H1 (cell line): ENCODE measurements around the gene OMA1. TPM values are rescaled to one million over a fixed set of nuclear protein-coding genes. Genes with fewer than 3 reads are reported as not detected.

ENCODE experiments used
- CBX8 ChIP-seq: fragments of 300-800, 300-1000 bp; sonication (generic); IDR thresholded peaks from 2 replicates; pipeline ENCODE4 v1.7.1; 2016; ENCODE audit warnings: low read depth, low read length, borderline replicate concordance
- CREB1 ChIP-seq: IDR thresholded peaks from 2 replicates; pipeline ENCODE4 v1.6.1; 2012; ENCODE audit warnings: inconsistent platforms
- FOSL1 ChIP-seq: IDR thresholded peaks from 2 replicates; pipeline ENCODE4 v1.6.1; 2011; ENCODE audit warnings: mild to moderate bottlenecking, low read depth, low read length, moderate library complexity; ENCODE audit not compliant: insufficient read depth
- JUND ChIP-seq: IDR thresholded peaks from 2 replicates; pipeline ENCODE4 v1.6.1; 2011; ENCODE audit warnings: mild to moderate bottlenecking, improper control_type of control experiment, low read length
- KDM4A ChIP-seq: IDR thresholded peaks from one replicate; pipeline ENCODE4 v1.7.1; 2012; ENCODE audit warnings: low read depth, mild to moderate bottlenecking, moderate library complexity, low read length, inconsistent platforms; ENCODE audit not compliant: severe bottlenecking
- NRF1 ChIP-seq: IDR thresholded peaks from 2 replicates; pipeline ENCODE4 v1.6.1; 2011; ENCODE audit warnings: mild to moderate bottlenecking, low read depth, low read length, improper control_type of control experiment
- POU5F1 ChIP-seq: IDR thresholded peaks from 2 replicates; pipeline ENCODE4 v1.6.1; 2011; ENCODE audit warnings: low read depth, mild to moderate bottlenecking, low read length, moderate library complexity
- SUZ12 ChIP-seq: fragments of 200-600 bp; sonication (generic); IDR thresholded peaks from 2 replicates; pipeline ENCODE4 v1.6.1; 2012; ENCODE audit warnings: mild to moderate bottlenecking, inconsistent platforms, low read length, moderate library complexity, mixed read lengths
- TCF12 ChIP-seq: IDR thresholded peaks from 2 replicates; pipeline ENCODE4 v1.6.1; 2011; ENCODE audit warnings: low read depth, mild to moderate bottlenecking, low read length
- ZNF274 ChIP-seq: IDR thresholded peaks from 2 replicates; pipeline ENCODE4 v1.7.0; 2012; ENCODE audit warnings: low read length, borderline replicate concordance; ENCODE audit errors: extremely low read depth
- polyA plus RNA-seq, 7 experiments: library from polyadenylated mRNA; depleted of rRNA in 3 of 7; stranded (reverse) in 5 of 7; unstranded in 2 of 7; fragments of >200 nt in 5 of 7; fragments of 200-250 nt in 2 of 7; gene quantifications; 1 replicate in 5 of 7; 2 replicates in 1 of 7; 4 replicates in 1 of 7; pipeline versions ENCODE4 v1.2.1 to v1.2.3, GENCODE V29; 2011 to 2013; ENCODE audit warnings: missing spikeins in 2 of 7, mixed read lengths in 2 of 7
- total RNA-seq: library from RNA; stranded (reverse); fragmentation: NEBNext Ultra II Directional; extraction: Animal tissue kit (Norgen Biotek cat#: 25700); gene quantifications from 2 replicates; pipeline ENCODE4 v1.2.1, GENCODE V29; 2021
- TF ChIP-seq, protein P1 (sequence below): fragments of 300-600 bp; sonication (generic); IDR thresholded peaks from 2 replicates; pipeline ENCODE4 v1.7.1; 2012; ENCODE audit warnings: low read length, moderate library complexity, mild to moderate bottlenecking, inconsistent platforms; ENCODE audit not compliant: insufficient replicate concordance

The OMA1 gene
- total and polyA plus RNA-seq, 2 of the 8 experiments (the other 6 are each of a cell fraction or from before 2014, with no cell fraction given), result 7.7 to 11.7 TPM

DNA sequence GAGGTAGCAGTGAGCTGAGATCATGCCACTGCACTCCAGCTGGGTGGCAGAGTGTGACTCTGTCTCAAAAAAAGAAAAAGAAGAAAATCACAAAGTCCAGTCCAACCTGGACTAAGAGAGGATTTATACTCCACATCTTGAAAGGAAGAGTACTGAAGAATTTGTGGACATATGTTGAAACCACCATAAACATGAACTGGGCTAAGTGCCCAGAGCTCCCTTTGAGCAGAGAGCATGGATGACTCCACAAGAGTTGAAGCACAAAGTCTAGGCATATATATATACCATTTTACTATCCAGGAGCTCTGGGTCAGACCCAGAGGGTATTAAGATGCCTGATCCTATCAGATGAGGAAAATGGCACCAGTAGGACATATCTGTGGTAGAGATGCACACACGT, 86.6 kb downstream of the OMA1 start (continued):
- TF ChIP-seq, protein P1, sequence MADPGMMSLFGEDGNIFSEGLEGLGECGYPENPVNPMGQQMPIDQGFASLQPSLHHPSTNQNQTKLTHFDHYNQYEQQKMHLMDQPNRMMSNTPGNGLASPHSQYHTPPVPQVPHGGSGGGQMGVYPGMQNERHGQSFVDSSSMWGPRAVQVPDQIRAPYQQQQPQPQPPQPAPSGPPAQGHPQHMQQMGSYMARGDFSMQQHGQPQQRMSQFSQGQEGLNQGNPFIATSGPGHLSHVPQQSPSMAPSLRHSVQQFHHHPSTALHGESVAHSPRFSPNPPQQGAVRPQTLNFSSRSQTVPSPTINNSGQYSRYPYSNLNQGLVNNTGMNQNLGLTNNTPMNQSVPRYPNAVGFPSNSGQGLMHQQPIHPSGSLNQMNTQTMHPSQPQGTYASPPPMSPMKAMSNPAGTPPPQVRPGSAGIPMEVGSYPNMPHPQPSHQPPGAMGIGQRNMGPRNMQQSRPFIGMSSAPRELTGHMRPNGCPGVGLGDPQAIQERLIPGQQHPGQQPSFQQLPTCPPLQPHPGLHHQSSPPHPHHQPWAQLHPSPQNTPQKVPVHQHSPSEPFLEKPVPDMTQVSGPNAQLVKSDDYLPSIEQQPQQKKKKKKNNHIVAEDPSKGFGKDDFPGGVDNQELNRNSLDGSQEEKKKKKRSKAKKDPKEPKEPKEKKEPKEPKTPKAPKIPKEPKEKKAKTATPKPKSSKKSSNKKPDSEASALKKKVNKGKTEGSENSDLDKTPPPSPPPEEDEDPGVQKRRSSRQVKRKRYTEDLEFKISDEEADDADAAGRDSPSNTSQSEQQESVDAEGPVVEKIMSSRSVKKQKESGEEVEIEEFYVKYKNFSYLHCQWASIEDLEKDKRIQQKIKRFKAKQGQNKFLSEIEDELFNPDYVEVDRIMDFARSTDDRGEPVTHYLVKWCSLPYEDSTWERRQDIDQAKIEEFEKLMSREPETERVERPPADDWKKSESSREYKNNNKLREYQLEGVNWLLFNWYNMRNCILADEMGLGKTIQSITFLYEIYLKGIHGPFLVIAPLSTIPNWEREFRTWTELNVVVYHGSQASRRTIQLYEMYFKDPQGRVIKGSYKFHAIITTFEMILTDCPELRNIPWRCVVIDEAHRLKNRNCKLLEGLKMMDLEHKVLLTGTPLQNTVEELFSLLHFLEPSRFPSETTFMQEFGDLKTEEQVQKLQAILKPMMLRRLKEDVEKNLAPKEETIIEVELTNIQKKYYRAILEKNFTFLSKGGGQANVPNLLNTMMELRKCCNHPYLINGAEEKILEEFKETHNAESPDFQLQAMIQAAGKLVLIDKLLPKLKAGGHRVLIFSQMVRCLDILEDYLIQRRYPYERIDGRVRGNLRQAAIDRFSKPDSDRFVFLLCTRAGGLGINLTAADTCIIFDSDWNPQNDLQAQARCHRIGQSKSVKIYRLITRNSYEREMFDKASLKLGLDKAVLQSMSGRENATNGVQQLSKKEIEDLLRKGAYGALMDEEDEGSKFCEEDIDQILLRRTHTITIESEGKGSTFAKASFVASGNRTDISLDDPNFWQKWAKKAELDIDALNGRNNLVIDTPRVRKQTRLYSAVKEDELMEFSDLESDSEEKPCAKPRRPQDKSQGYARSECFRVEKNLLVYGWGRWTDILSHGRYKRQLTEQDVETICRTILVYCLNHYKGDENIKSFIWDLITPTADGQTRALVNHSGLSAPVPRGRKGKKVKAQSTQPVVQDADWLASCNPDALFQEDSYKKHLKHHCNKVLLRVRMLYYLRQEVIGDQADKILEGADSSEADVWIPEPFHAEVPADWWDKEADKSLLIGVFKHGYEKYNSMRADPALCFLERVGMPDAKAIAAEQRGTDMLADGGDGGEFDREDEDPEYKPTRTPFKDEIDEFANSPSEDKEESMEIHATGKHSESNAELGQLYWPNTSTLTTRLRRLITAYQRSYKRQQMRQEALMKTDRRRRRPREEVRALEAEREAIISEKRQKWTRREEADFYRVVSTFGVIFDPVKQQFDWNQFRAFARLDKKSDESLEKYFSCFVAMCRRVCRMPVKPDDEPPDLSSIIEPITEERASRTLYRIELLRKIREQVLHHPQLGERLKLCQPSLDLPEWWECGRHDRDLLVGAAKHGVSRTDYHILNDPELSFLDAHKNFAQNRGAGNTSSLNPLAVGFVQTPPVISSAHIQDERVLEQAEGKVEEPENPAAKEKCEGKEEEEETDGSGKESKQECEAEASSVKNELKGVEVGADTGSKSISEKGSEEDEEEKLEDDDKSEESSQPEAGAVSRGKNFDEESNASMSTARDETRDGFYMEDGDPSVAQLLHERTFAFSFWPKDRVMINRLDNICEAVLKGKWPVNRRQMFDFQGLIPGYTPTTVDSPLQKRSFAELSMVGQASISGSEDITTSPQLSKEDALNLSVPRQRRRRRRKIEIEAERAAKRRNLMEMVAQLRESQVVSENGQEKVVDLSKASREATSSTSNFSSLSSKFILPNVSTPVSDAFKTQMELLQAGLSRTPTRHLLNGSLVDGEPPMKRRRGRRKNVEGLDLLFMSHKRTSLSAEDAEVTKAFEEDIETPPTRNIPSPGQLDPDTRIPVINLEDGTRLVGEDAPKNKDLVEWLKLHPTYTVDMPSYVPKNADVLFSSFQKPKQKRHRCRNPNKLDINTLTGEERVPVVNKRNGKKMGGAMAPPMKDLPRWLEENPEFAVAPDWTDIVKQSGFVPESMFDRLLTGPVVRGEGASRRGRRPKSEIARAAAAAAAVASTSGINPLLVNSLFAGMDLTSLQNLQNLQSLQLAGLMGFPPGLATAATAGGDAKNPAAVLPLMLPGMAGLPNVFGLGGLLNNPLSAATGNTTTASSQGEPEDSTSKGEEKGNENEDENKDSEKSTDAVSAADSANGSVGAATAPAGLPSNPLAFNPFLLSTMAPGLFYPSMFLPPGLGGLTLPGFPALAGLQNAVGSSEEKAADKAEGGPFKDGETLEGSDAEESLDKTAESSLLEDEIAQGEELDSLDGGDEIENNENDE, result no peak
- TF ChIP-seq ZNF274, result no peak
- no peak for TF ChIP-seq FOSL1
- no peak for TF ChIP-seq POU5F1
- TF ChIP-seq TCF12, result no peak
- no peak for TF ChIP-seq JUND
- no peak for TF ChIP-seq CREB1
- no peak for TF ChIP-seq NRF1
- no peak for TF ChIP-seq KDM4A
- TF ChIP-seq SUZ12, result no peak
- no peak for TF ChIP-seq CBX8
